Liver (tissue), 3 donors: ENCODE data around the gene SMOC1.

ENCODE experiments used
- FOXA1 ChIP-seq: IDR thresholded peaks from 2 replicates; pipeline ENCODE4 v1.6.1; 2016; ENCODE audit warnings: antibody characterized with exemption
- RAD21 ChIP-seq, 2 donors: IDR thresholded peaks; 2 replicates each; pipeline ENCODE4 v1.6.1; 2016; ENCODE audit warnings: antibody characterized with exemption in 2 of 2, mild to moderate bottlenecking in 2 of 2
- SP1 ChIP-seq: IDR thresholded peaks from 2 replicates; pipeline ENCODE4 v1.6.1; 2018; ENCODE audit warnings: antibody characterized with exemption, mild to moderate bottlenecking
- YY1 ChIP-seq: IDR thresholded peaks from 2 replicates; pipeline ENCODE4 v1.6.1; 2016; ENCODE audit warnings: antibody characterized with exemption, mild to moderate bottlenecking
- TF ChIP-seq, protein P1 (sequence below): fragments of 150-350 bp; IDR thresholded peaks from 2 replicates; pipeline ENCODE4 v1.5.1; 2017; ENCODE audit warnings: improper control_type of control experiment, low read depth, low read length; ENCODE audit not compliant: missing input control
- TF ChIP-seq, protein P2 (sequence below): IDR thresholded peaks from 2 replicates; pipeline ENCODE4 v1.6.1; 2016; ENCODE audit warnings: antibody characterized with exemption
- TF ChIP-seq, protein P3 (sequence below): IDR thresholded peaks from 2 replicates; pipeline ENCODE4 v1.6.1; 2016; ENCODE audit warnings: antibody characterized with exemption, mild to moderate bottlenecking
- TF ChIP-seq, protein P4 (sequence below): IDR thresholded peaks from 2 replicates; pipeline ENCODE4 v1.6.1; 2016; ENCODE audit warnings: antibody characterized with exemption
- donor health status: healthy.
- donor health status: healthy.

DNA sequence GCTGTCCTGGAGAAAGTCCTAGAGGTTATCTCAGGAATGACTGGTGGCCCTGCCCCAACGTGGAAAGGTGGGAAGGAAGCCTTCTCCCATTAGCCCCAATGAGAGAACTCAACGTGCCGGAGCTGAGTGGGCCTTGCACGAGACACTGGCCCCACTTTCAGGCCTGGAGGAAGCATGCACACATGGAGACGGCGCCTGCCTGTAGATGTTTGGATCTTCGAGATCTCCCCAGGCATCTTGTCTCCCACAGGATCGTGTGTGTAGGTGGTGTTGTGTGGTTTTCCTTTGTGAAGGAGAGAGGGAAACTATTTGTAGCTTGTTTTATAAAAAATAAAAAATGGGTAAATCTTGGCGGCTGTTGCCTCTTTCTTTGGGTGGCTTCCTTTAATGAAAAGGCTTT lies 152.8 kb downstream of the SMOC1 start:
- TF ChIP-seq, protein P1, sequence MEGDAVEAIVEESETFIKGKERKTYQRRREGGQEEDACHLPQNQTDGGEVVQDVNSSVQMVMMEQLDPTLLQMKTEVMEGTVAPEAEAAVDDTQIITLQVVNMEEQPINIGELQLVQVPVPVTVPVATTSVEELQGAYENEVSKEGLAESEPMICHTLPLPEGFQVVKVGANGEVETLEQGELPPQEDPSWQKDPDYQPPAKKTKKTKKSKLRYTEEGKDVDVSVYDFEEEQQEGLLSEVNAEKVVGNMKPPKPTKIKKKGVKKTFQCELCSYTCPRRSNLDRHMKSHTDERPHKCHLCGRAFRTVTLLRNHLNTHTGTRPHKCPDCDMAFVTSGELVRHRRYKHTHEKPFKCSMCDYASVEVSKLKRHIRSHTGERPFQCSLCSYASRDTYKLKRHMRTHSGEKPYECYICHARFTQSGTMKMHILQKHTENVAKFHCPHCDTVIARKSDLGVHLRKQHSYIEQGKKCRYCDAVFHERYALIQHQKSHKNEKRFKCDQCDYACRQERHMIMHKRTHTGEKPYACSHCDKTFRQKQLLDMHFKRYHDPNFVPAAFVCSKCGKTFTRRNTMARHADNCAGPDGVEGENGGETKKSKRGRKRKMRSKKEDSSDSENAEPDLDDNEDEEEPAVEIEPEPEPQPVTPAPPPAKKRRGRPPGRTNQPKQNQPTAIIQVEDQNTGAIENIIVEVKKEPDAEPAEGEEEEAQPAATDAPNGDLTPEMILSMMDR = no peak
- TF ChIP-seq, protein P2, sequence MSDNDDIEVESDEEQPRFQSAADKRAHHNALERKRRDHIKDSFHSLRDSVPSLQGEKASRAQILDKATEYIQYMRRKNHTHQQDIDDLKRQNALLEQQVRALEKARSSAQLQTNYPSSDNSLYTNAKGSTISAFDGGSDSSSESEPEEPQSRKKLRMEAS = no peak
- TF ChIP-seq, protein P3, sequence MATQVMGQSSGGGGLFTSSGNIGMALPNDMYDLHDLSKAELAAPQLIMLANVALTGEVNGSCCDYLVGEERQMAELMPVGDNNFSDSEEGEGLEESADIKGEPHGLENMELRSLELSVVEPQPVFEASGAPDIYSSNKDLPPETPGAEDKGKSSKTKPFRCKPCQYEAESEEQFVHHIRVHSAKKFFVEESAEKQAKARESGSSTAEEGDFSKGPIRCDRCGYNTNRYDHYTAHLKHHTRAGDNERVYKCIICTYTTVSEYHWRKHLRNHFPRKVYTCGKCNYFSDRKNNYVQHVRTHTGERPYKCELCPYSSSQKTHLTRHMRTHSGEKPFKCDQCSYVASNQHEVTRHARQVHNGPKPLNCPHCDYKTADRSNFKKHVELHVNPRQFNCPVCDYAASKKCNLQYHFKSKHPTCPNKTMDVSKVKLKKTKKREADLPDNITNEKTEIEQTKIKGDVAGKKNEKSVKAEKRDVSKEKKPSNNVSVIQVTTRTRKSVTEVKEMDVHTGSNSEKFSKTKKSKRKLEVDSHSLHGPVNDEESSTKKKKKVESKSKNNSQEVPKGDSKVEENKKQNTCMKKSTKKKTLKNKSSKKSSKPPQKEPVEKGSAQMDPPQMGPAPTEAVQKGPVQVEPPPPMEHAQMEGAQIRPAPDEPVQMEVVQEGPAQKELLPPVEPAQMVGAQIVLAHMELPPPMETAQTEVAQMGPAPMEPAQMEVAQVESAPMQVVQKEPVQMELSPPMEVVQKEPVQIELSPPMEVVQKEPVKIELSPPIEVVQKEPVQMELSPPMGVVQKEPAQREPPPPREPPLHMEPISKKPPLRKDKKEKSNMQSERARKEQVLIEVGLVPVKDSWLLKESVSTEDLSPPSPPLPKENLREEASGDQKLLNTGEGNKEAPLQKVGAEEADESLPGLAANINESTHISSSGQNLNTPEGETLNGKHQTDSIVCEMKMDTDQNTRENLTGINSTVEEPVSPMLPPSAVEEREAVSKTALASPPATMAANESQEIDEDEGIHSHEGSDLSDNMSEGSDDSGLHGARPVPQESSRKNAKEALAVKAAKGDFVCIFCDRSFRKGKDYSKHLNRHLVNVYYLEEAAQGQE = no peak
- TF ChIP-seq SP1 (no peak), RAD21 (IDR thresholded peaks at IDR 0.05) (no peak), YY1 (no peak), FOXA1 (no peak)
- TF ChIP-seq, protein P4, sequence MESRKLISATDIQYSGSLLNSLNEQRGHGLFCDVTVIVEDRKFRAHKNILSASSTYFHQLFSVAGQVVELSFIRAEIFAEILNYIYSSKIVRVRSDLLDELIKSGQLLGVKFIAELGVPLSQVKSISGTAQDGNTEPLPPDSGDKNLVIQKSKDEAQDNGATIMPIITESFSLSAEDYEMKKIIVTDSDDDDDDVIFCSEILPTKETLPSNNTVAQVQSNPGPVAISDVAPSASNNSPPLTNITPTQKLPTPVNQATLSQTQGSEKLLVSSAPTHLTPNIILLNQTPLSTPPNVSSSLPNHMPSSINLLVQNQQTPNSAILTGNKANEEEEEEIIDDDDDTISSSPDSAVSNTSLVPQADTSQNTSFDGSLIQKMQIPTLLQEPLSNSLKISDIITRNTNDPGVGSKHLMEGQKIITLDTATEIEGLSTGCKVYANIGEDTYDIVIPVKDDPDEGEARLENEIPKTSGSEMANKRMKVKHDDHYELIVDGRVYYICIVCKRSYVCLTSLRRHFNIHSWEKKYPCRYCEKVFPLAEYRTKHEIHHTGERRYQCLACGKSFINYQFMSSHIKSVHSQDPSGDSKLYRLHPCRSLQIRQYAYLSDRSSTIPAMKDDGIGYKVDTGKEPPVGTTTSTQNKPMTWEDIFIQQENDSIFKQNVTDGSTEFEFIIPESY = no peak
